Stimulated activated CD4-positive, alpha-beta T cell treated with anti-CD3 and anti-CD28 coated beads, Interleukin-2, amount 100 ng/mL, for 24 hours (primary cell): ENCODE results near the gene ASCL5.
A peak's percentile ranks its signal among the peaks of the same experiment; 100 is the strongest.

Source experiments
- DNase-seq, 2 donors: peaks; one replicate each; pipeline ENCODE4 v3.0.0-alpha.2; 2020

ASCL5 gene

DNA sequence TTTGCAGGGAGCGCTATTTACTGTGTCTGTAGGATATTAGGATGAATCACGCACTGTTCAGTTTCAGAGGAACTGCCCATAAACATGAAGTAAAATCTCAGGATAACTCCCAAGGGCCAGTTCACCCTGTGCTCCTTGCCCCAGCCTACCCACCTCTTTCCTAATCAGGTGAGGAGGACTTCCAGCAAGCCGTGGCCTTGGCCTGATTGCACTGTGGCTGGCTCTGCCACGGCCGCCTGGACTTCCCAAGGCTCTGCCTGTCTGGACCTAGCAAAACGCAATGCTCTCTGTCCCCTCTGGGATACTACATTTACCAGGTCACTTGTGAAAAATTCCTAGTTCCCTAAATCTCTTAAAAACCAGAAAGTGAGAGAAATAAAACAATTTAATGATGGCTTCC is 7.4 kb upstream of the ASCL5 start:
- no peak for DNase-seq

DNA sequence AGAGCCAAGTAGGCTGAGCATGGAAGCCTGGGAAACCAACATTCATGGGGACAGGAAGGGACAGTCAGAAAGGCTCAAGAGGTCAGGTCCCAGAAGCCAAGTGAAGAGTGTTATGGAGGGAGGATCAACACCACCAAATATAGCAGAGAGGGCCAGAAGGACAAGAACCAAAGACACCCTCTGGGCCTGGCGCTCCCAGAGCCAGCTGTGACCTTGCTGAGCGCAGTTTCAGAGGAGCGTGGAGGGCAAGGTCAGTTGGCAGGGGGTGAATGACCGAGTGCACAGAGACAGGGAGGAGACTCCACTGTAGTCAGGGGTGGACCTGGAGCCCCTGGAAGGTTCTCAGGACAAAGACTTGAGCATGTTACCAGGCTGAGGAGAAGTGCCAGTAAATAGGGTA is 4.4 kb upstream of the ASCL5 start:
- DNase-seq, result no peak

GRCh38 chr1:201128962-201129361 is 2.0 kb upstream of the ASCL5 start:
- DNase-seq, result no peak

DNA sequence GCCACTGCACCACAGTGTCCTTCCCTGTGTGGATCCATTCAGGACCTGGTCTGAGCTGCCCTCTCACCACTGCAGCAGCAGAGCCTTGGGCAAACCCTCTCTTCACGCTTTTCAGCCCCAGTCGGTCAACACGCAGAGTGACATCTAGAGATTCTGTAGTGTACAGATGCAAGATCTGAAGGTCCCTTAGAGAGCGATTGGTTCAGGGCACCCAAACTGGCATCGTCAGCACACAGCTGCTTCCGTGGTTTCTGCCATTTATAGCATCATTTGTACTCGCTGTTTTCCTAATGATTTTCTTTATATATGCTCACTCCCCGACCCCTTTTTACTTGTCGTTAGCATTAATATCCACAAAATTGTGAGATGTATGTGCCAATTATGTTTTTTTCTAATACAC is 1.5 kb upstream of the ASCL5 start:
- no peak for DNase-seq

DNA sequence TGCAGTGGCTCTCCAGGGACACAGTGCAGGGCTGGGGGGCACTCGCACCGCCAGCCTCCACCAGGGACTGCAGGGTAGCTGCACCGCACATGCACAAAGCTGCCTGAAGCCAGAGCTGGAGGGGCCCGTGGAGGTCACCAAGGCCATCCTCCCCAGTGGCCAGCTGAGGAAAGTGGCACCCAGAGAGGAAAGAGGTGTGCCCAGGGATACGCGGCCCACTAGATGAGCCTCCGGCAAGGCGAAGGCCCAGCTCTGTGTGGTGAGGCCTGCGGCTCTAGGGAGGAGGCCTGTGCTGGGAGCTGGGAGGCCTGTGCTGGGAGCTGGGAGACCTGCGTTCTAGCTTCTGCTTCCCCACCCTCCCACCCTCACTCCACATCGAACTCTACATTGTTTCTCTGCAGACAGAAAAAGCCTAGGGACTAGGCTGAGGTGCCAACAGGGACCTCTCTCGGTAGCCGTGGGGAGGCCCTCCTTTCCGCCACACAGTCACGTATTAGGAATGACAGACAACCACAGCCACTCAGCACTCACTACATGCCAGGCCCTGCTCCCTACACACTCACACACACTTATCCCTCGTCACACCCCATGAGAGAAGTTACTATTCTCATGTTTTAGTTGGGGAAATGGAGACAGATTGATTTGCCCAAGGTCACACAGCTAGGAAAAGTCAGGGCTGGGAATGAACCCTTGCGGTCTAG is 921 bp upstream of the ASCL5 start:
- no peak for DNase-seq

DNA sequence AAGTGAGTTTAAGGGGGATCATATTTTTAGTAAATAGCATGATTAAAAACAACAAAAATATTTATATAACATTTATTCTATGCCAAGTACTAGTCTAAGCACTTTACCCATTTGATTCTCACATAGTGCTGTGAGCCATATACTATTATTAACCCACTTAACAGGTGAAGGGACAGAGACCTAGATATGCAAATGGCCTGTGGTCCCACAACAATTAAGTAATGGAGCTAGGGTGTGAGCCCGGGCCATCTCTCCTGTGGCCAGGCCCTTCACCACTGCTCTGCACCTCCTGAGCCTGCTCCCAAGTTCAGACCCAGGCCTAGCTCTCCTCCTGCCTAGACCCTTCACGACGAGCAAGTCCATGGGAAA is 537 bp downstream of the ASCL5 start:
- no peak for DNase-seq

DNA sequence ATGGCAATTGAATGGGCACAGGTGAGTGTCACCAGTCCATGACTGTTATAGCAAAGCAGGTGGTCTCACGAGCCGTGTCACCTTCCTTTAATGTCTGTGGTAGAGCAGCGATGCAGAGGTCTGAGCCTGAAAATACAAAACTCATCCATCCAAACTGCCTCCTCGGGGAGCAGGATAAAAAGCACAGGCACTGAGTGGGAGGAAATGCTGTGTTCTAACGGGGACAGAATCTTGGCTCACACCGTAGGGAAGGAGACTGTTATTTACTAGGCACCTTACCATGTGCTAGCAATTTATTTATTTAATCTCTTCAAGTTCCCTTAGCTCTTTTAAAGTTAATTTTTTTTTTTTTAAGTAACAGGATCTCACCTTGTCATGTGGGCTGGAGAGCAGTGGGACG is 1.2 kb downstream of the ASCL5 start:
- DNase-seq, result no peak

GRCh38 chr1:201125019-201125418 is 2.0 kb downstream of the ASCL5 start:
- DNase-seq, result no peak

DNA sequence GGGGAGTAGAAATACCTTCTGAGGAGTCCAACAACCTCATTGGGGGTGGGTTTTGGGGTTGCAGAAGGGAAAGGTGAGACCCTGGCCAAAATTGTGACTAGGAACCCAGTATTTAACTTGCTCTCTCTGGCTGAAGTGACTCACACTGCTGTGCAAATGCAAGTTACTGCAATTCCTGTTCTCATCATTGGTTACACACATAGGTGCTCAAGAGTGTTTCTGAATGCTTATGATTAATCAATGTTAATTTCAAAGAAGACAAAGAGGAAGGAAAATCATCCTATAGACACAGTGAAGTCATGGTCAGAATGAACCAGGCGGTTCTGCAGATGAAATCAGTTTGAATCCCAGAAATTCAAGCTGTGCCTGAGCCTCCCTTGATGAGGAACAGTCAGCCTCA is 3.1 kb downstream of the ASCL5 start:
- DNase-seq, result no peak

DNA sequence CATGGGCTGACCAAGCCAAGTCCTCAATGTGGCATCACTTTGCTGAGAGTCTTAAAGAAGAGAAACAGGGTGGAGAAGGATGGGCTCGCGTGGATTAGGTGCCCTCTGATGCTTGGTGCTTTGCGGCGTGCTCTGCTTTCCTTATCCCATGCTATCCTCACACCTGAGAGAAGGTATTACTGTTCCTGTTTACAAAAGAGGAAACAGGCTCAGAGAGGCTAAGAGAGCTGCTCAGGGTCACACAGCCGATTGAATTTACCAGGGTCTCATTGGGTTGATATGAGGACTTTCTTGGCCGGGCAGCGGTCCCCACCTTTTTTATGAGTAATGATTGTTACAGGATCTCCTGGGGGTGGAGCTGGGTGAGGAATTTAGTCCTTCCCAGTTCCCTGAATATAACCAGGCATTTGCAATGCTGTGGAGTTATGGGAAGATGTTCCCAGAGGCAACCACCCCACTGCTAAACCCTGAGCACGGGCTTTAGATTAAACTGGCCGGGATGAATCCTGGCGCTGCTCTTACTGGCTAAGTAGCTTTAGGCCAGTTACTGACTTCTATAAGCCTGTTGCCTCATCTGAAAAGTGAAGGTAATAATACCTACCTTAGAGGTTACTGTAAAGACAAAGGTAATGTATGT is 4.5 kb downstream of the ASCL5 start:
- no peak for DNase-seq

DNA sequence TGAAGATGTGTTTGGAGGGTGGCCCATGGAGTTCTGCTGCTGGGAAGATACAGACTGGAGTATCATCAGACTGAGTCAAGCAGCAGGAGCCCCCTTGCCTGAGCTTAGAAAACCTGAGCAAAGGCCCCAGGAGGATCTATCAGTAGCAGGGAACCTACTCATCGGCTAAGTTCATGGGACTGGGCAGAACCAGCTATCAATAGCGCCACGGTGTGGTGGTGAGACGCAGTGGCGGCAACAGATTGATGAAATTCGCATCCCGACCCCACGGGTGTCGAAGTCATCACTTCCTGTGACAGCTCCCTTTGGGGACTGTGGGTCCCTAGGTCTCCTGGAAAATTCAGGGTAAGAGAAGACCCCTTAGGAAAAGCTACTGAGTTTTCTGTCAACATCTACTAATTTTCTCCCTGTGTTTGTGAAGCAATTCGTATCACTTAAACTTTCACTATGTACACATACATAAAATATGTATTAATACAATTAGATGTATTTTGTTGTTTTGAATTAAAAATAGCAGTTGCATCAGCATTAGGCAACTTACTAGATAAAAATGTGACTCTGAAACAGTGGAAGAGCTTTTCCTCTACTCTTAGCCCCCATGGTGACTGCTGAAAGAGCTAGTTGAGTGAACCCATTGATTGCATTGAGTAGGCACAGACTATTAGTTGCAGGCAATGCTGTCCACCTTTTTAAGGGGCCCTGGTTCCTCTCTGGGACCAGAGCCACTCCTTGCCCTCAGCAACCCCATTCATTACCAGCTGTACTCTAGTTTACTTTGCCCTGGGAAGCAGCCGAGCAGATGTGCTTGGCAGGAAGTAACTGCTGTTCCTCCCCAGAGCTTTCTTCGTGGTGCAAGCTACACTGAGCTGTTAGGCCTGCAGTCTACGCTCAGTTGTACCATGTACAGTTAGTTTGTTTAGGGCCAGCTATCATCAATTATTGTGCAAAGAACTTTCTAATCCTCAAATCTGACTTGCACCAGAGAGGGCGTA is 7.5 kb downstream of the ASCL5 start:
- peak; percentile 56 to 68 for DNase-seq

- DNase-seq, result no peak
Observed at GRCh38 chr1:201116091-201116490, 10.9 kb downstream of the ASCL5 start.

GRCh38 chr1:201115390-201115937 is 11.5 kb downstream of the ASCL5 start:
- no peak for DNase-seq

DNA sequence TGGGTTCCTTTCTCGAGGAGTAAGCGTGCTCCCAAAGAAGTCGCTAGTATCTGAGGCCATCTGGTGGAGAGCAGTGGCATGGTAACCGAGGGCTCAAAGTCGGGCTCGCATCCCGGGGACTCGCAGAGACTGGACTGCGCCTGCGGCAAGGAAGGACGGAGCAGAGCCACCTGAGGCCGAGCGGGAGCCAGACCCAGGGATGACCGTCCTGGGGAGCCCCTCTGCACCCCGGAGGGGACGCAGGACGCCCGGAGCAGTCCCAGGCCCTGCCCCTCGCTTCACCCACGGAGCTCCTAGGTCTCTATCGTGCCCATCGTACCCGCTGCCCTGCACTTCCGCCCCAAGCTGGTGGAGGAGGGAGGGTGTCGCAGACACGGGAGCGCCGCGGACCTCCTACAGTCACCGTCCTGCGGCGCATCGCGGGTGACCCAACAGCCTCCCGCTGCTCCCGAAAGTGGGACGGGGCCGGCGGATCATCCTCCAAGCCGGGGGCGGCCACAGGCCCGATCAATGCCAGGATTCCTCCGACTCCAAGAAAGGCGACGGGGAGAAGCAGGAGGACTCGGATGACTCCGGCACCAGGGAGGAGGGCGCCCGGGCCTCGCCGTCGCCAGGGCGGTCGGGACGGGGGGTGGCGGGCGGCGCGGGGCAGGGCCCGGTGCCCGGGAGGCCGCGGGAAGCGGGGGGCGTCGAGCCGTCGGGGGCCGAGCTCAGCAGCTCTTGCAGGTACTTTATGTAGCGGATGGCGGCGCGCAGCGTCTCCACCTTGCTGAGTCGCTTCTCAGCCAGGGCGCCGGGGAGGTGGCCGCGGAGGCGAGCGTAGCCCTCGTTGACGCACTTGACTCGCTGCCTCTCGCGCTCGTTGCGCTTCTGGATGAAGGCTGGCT is 12.5 kb downstream of the ASCL5 start:
- peak; percentile 80 for DNase-seq

- DNase-seq, result no peak
Observed at GRCh38 chr1:201113451-201114244, 13.3 kb downstream of the ASCL5 start.

DNA sequence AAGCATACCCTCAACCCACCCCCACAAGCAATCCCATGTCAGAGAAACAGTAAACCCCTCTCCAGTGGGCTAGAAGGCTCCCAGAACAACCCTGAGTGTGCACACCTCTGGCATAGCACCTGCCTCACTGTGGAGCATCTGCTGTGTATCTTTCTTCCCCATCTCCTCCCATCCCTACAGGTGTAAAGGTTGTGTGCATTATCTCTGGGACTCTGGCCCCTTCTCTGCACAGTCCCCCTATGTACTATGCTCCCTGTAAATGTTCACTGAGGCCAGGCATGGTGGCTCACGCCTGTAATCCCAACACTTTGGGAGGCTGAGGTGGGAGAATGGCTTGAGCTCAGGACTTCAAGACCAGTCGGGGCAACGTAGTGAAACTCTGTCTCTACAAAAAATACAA is 14.1 kb downstream of the ASCL5 start:
- no peak for DNase-seq

DNA sequence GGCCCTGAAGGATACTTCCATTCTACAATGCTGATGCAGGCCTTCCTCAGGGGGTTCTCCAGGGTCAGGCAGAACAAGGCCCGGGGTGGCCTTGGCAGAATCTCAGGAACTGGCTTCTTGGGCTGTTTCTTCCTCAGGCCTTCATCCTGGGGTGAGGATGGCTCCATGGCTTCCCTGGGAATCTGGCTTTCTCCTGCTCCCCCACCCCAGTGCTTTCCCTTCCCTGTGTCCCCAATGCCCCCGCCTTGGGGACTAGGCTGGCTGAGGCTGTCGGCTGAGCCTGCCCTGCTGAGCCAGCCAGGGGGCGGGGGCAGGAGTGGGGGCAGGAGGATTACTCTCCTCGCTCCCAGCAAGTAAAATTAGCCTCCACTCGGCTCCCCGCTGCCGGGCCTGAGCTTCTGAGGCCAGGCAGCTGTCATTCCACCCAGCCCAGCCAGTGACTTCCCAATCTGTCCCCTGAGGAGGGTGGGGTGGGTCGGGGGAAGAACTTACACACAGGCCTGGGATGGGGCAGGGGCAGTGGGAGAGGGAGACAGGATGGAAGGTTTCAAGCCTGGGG is 14.7 kb downstream of the ASCL5 start, which contains the start of gene CACNA1S:
CACNA1S (minus strand) TSS at position 254 of the 559 bp plus-strand sequence; CDS start at position 167, 87 bp downstream.
- no peak for DNase-seq

DNA sequence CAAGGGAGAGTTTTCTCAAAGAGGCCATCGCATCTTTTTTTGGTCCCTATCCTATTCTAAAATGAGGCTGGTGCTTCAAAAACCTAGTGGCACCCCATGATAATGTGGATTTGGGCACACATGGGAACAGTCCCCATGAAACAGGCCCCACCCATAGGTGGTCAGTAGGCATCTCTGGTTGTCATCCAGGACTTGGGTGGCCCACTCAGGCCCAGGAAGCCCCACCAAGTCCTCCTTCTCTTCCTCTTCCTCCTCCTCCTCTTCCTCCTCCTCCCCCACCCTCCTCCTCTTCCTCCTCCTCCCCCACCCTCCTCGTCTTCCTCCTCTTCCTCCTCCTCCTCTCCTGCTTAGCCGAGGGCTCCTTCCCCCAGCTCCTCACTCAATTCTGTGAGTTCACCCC is 15.3 kb downstream of the ASCL5 start:
- DNase-seq, result no peak

DNA sequence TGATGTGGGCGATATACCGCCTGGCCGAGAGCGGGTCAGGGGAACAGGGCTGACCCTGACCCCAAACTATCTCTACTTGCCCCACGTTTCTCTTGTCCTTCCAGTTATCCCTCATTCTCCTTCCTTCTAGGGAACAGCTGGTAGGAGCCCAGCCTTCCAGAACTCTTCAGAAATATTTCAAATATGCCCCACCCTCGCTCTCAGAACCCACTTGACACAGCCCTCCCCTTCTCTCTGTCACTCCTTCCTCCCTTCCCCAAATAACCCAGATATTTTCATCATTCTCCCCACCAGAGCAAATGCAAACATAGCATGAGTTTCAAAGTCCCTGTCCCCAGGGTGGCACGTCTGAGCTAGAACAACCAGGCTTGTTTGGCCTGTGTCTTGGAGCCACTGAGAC is 15.8 kb downstream of the ASCL5 start:
- DNase-seq, result no peak

- DNase-seq, result no peak
Observed at GRCh38 chr1:201110616-201111015, 16.4 kb downstream of the ASCL5 start.

DNA sequence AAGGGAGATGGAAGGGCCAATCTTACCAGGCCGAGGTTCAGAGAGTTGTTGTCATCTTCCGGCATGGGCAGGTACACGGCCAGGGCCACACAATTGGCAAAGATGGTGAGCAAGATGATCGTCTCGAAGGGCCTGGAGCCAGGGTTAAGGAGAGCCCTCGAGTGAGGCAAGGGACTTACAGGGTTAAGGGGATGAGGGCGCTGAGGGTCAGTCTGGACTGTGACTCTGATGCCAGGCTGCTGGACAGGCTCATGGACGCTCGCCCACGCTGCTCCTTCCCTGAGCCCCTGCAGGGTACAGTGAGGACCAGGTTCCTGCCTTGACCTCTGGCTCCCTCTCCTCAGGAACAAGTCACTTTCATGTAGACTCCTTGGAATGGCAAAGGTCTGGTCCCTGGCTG is 16.8 kb downstream of the ASCL5 start:
- DNase-seq, result no peak
